ENCODE measurements around the gene KIF1A. TPM values are rescaled to one million over a fixed set of nuclear protein-coding genes. Genes with fewer than 3 reads are reported as not detected.

KIF1A gene
- total RNA-seq, 4 donors from 2014 or later, result 1.7 to 4.1 (median 3.4) TPM

DNA sequence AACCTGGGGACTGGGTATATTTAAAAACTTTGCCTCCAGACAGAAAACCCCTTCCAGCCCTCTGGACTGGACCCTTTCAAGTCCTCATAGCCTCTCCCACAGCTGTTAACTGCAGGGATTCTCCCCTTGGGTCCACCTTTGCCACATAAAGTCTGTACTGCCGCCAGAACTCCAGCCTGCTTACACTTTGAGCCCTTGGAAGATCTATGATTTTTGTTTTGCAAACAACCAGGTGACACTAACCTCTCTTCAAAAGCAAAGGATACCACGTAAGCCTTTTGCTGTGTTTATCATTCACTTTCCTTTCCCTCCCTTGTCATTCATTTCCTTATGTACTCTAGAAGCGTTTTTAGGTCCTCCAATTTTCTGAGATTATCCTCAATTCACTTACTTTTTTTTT is 44.5 kb upstream of the KIF1A start:
- no peak overlapping the region for H3K4me3 ChIP-seq

DNA sequence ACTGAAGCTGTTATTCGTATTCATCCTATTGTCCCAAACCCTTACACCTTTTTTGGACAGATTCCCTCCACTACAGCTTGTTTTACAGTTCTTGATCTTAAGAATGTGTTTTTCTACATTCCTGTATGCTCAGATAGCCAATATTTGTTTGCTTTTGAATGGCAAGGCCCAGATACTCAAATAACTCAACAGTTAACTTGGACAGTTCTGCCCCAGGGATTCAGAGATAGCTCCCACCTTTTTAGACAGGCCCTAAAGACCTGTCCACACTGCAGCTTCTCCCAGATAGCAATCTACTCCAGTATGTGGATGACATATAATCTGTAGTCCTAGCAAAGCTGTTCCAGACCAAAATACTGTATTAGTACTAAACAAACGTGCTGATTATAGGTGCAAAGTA is 41.5 kb upstream of the KIF1A start:
- no peak overlapping the region for H3K27ac ChIP-seq (replicated peaks in 1 of 4)
- intact Hi-C loops (cut with DNase I), result no loop called here
- no peaks in the 10 kb centered on the region for H3K36me3 ChIP-seq
- no peak overlapping the region for H3K4me3 ChIP-seq
- WGBS, result 70% methylated on average over 2 of the region's 2 CpGs
- no peak for DNase-seq (ENCODE audit: extremely low spot score)
- H3K4me1 ChIP-seq, result no peaks in the 10 kb centered on the region
- TF ChIP-seq POLR2AphosphoS5 (IDR thresholded peaks at IDR 0.05) (no peak), EP300 (IDR thresholded peaks at IDR 0.05) (no peak), POLR2A (IDR thresholded peaks at IDR 0.05; ENCODE audit: low read depth) (no peak)
- TF ChIP-seq, protein P1, sequence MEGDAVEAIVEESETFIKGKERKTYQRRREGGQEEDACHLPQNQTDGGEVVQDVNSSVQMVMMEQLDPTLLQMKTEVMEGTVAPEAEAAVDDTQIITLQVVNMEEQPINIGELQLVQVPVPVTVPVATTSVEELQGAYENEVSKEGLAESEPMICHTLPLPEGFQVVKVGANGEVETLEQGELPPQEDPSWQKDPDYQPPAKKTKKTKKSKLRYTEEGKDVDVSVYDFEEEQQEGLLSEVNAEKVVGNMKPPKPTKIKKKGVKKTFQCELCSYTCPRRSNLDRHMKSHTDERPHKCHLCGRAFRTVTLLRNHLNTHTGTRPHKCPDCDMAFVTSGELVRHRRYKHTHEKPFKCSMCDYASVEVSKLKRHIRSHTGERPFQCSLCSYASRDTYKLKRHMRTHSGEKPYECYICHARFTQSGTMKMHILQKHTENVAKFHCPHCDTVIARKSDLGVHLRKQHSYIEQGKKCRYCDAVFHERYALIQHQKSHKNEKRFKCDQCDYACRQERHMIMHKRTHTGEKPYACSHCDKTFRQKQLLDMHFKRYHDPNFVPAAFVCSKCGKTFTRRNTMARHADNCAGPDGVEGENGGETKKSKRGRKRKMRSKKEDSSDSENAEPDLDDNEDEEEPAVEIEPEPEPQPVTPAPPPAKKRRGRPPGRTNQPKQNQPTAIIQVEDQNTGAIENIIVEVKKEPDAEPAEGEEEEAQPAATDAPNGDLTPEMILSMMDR (IDR thresholded peaks at IDR 0.05), result no peak
- H3K27me3 ChIP-seq, result peaks cover 0 to 17% (median 0%) of the 10 kb centered on the region in 4 donors
- H3K9me3 ChIP-seq, result no peaks in the 10 kb centered on the region

More for the DNA sequence above, 44.5 kb upstream of the KIF1A start:
- no peak for DNase-seq (ENCODE audit: extremely low spot score)
- H3K27ac ChIP-seq (replicated peaks in 1 of 4), result no peak overlapping the region
- intact Hi-C loops (cut with DNase I), result no loop called here
- no peaks in the 10 kb centered on the region for H3K9me3 ChIP-seq
- WGBS, result 83% methylated on average over 3 of the region's 3 CpGs
- peaks cover 0 to 11% (median 0%) of the 10 kb centered on the region in 4 donors for H3K27me3 ChIP-seq
- no peaks in the 10 kb centered on the region for H3K4me1 ChIP-seq
- no peak for TF ChIP-seq POLR2AphosphoS5 (IDR thresholded peaks at IDR 0.05)
- TF ChIP-seq, protein P1 (IDR thresholded peaks at IDR 0.05), result no peak
- TF ChIP-seq EP300 (IDR thresholded peaks at IDR 0.05), result no peak
- no peak for TF ChIP-seq POLR2A (IDR thresholded peaks at IDR 0.05; ENCODE audit: low read depth)
- no peaks in the 10 kb centered on the region for H3K36me3 ChIP-seq

DNA sequence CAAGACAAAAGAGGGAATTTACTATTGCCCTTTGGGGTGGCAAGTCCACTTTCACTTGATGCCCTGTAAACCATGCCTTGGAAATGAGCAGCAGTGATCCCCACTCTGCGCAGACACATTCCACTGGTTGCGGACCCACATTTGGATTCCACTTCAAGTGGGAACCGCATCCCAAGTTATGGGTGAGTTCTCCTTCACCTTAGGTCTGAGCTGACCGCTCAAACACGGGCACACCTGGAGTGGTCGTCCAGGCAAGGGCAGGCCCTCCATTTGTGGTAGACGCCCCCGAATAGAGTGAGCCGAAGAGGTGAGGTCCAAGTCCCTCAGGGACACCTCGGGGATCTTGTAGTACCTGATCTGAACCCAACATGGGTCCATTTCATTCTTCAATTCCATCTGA is 38.9 kb upstream of the KIF1A start:
- Histone ChIP-seq H3K36me3 (no peaks in the 10 kb centered on the region), H3K27me3 (peaks cover 0 to 26% (median 0%) of the 10 kb centered on the region in 4 donors), H3K4me3 (no peak overlapping the region), H3K4me1 (no peaks in the 10 kb centered on the region), H3K9me3 (no peaks in the 10 kb centered on the region), H3K27ac (replicated peaks in 1 of 4) (no peak overlapping the region)
- WGBS, result 89% methylated on average over 10 of the region's 10 CpGs
- intact Hi-C loops (cut with DNase I), result no loop called here
- no peak for DNase-seq (ENCODE audit: extremely low spot score)
- TF ChIP-seq POLR2AphosphoS5 (IDR thresholded peaks at IDR 0.05), result no peak

DNA sequence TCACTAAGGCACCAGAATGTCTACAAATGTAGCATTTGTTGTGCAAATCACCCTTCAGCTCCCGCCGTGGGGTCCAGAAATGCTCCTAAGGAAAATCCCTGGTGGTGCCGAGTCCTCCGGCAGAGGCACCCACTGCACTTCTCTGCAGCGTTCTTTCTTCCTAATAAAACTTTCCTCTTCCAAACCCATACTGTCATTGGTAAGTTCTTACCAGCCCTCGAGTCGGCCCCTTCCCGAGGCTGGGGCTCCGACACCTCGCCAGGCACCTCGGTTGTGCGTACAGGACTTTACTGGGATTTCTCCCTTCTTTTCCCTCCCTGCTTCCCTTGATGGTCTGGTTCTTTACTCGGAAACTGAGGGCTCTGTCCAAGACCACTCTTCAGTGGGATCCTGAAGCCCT is 38.3 kb upstream of the KIF1A start:
- DNase-seq (ENCODE audit: extremely low spot score), result no peak
- H3K4me1 ChIP-seq, result no peaks in the 10 kb centered on the region

DNA sequence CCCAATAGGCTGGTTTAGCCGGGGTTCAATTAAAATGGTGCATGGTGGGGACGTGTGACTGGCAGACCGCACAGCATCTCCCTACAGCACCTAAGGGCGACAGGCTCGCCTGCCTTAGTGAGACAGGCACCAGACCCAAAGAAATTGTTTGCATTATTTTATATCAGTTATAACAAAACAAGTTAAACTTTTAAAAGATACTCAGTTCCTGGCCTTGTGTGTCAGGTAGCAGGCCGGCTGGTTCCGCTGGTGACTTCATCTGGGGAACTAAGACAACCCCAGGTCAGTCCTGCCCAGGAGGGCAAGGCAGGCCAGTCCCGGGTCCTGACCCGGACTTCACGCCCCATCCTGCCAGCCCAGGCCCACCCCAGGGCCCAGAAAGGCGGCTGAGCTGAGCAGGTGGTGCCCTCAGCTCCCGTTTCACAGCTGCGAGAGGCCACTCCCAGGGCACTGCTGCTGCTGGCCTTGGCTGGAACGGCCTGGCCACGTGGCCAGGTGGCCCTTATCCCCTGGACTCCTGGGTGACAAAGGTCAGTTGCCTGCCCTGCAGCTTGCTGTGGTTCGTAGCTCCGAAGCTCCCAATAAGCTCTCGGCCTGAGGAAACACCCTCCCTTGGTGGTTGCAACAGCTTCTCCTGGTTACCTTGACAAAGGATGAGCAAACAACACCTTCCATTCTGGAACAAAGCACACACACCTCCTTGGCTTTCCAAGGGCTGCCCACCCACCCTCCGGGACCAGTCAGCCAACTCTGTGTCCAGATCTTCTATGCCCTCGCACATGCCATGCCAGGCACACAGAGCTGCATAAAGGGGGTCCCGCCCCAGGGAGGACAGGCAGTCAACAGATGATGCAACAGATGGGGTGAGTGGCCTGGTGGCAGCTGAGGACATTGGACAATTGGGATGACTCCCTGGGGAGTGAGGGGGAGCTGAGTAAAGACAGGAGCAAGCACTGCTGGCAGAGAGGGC is 37.3 kb upstream of the KIF1A start:
- no peak for DNase-seq (ENCODE audit: extremely low spot score)
- TF ChIP-seq, protein P1 (IDR thresholded peaks at IDR 0.05), result no peak
- TF ChIP-seq EP300 (IDR thresholded peaks at IDR 0.05) (no peak), POLR2AphosphoS5 (IDR thresholded peaks at IDR 0.05) (no peak), POLR2A (IDR thresholded peaks at IDR 0.05; ENCODE audit: low read depth) (no peak)
- Histone ChIP-seq H3K27me3 (peaks cover 0 to 34% (median 0%) of the 10 kb centered on the region in 4 donors), H3K27ac (replicated peaks in 1 of 4) (no peak overlapping the region), H3K9me3 (no peaks in the 10 kb centered on the region), H3K4me1 (no peaks in the 10 kb centered on the region), H3K4me3 (no peak overlapping the region), H3K36me3 (no peaks in the 10 kb centered on the region)
- WGBS, result 75% methylated on average over 20 of the region's 21 CpGs
- intact Hi-C loops (cut with DNase I), result no loop called here

More for the DNA sequence above, 38.3 kb upstream of the KIF1A start:
- Histone ChIP-seq H3K4me3 (no peak overlapping the region), H3K27ac (replicated peaks in 1 of 4) (no peak overlapping the region), H3K36me3 (no peaks in the 10 kb centered on the region), H3K9me3 (no peaks in the 10 kb centered on the region), H3K27me3 (peaks cover 0 to 26% (median 0%) of the 10 kb centered on the region in 4 donors)
- WGBS, result 89% methylated on average over 13 of the region's 13 CpGs
- TF ChIP-seq, protein P1 (IDR thresholded peaks at IDR 0.05), result no peak
- TF ChIP-seq POLR2AphosphoS5 (IDR thresholded peaks at IDR 0.05) (no peak), POLR2A (IDR thresholded peaks at IDR 0.05; ENCODE audit: low read depth) (no peak), EP300 (IDR thresholded peaks at IDR 0.05) (no peak)
- intact Hi-C loops (cut with DNase I), result no loop called here
